SW 1271 (cell line): ENCODE data around the gene PPT1.
A peak's percentile ranks its signal among the peaks of the same experiment; 100 is the strongest.

Experiments
- DNase-seq, 2 experiments: peaks; one replicate each; lab custom pipeline; 2025; lab: John Stamatoyannopoulos, UW

Gene PPT1

DNA sequence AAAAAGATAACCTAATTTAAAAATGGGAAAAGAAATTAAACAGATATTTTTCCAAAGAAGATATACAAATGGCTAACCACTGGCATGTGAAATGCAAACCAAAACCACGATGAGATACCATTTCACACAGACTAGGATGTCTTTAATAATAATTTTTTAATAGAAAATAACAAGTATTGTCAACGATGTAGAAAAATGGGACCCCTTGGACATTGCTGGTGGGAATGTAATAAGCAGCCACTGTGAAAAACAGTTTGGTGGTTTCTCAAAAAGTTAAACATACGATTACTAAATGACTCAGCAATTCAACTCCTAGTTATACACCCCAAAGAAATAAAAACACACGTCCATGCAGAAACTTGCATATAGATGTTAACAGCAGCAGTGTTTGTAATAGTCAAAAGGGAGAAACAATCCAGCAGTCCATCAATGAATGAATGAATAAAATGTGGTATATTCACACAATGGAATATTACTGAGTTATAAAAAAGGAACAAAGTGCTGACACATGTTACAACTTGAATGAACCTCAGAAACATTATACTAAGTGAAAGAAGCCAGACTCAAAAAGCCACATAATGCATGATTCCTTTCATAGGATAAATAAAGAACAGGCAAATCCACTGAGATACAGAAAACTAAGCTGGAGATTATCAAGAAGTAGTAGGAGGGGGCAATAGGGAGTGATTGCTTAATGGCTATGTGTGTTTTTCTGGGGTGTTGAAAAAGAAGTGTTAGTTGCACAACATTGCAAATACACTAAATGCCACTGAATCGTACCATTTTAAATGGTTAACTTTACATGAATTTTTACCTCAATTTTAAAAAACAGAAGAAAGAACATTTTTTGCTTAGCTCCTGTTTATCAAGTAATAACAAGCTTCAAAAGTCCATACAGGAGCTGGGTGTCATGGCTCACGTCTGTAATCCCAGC, 4.1 kb downstream of the PPT1 start:
- no peak for DNase-seq

GRCh38 chr1:40092241-40092640, 4.8 kb downstream of the PPT1 start:
- no peak for DNase-seq

GRCh38 chr1:40090652-40091355, 6.2 kb downstream of the PPT1 start:
- no peak for DNase-seq

DNA sequence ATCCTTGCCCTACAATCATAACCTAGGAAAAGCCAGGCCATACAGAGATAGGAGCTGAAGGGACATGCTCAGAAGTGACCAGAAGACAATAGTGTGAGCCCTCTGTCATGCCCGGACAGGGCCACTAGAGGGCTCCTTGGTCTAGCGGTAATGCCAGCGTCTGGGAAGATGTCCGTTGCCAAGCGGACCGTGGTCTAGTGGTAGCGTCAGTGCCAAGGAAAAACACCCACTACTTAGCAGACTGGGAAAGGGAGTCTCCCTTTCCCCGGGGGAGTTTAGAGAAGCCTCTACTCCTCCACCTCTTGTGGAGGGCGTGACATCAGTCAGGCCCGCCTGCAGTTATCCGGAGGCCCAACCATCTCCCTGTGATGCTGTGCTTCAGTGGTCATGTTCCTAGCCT, 12.3 kb downstream of the PPT1 start:
- peak in 1 of 2 experiments; percentile 50 for DNase-seq

- DNase-seq = no peak
Observed at GRCh38 chr1:40081871-40082270, 15.2 kb downstream of the PPT1 start.

DNA sequence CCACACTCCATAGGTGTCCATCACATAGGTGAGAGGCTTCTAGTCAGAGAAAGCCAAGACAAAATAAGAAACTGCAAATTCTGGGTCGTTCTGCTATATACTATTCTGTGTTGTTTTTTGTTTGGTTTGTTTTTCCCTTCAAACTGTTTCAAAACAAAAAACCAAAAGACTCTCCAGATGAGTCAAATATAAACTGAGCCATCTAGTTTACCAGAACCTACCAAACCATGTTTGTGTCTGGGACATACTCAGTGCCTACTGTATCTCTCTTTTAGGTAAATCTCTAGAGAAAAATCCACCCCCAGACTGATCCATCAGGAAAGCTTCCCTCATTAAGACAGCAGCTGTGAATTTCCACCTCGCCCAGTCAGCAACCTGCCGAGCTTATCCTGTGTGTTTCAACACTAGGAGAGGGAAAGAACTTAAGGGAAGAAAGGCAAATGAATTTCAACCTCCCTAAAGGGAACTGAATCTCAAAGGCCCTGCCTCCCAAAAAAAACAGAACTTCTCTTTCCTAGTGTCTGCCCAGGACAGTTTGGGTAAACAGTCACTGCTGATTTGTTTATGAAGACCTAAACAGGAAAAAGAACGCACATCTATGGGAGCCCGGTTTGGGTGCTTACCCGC, 17.2 kb downstream of the PPT1 start:
- no peak for DNase-seq

DNA sequence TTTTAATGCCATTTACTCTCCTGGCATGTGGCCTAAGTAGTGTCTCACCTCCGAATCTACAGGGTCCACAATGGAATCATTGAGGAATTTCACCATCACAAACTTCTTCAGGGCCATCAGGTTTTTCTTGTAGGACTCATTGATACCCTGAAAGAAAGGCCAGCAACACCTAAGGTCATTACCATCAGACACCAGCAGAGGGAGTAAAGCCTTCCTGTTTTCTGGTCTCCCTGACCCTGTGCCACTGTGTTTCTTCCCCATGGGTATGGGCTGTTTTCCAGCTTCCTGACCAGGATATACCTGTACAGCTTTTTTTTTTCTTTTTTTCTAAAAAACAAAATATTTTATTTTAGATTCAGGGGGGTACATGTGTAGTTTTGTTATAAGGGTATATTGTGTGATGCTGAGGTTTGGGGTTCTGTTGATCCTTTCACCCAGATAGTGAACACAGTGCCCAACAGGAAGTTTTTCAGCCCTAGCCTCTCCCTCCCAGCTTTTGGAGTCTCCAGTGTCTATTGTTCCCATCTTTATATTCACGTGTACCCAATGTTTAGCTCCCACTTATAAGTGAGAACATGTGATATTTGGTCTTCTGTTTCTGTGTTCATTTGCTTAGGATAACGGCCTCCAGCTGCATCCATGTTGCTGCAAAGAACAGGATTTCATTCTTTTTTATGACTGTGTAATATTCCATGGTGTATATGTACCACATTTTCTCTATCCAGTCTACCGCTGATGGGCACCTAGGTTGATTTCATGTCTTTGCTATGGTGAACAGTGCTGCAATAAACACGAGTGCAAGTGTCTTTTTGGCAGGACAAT, 18.3 kb downstream of the PPT1 start:
- DNase-seq = peak; percentile 24 to 60

- no peak for DNase-seq
Observed at GRCh38 chr1:40076895-40077312, 20.1 kb downstream of the PPT1 start.

- no peak for DNase-seq
Observed at GRCh38 chr1:40075266-40075665, 21.8 kb downstream of the PPT1 start.

GRCh38 chr1:40073062-40073461, 24.0 kb downstream of the PPT1 start:
- no peak for DNase-seq

DNA sequence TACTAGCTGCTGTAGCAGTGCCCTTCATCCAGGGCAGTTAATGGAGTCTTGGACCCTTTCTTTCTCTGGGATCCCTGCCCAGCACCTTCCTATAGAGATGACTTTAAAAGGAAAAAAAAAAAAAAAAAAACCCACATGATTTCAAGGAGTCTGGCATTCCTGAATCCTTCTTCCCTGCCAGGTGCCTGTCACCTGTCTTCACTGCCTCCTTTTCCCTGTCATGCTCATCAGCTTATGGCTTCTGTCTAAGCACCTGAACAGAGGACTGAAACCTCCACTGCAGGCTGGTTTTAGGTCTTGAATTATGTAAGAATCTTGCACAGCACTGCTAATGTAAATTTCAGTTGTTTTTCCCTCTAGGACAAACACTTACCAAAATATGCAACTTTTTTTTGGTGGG, 24.9 kb downstream of the PPT1 start:
- no peak for DNase-seq

GRCh38 chr1:40067851-40068250, 29.2 kb downstream of the PPT1 start:
- DNase-seq = no peak

- DNase-seq = no peak
Observed at GRCh38 chr1:40067023-40067422, 30.0 kb downstream of the PPT1 start.

- DNase-seq = no peak
Observed at GRCh38 chr1:40064797-40065499, 32.1 kb downstream of the PPT1 start.

DNA sequence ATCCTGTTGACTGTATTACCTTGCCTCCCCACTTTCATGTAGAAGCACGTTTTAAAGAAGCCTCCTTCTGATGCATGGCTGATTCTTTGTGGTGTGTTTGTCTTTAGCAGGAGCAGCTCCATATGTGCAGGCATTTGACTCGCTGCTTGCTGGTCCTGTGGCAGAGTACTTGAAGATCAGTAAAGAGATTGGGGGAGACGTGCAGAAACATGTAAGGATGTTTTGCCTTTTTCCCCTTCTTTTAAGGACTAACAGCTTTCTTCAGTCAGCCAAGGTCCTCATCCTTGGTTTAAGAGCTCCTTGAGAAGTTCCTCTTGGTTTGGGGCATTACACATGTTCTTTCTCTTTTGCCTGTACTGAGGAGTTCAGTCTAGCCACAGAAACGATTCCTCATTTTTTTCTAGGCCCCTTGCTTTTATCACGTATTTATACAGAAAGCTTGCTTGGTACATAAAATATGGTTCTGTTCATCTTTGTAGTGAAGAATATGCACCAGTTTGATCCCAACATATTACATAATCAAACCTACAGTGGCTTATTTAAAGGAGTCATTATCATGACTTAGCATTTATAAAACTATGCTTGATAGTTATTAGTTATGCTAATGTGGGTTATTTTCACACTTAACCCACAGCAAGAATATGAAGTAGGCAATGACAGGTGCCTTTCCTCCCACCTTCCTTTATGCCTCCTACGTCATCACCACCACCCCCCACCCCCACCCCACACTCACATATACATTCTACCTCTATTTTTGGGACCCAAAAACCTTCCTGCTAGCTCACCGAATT, 36.9 kb downstream of the PPT1 start:
- no peak for DNase-seq

DNA sequence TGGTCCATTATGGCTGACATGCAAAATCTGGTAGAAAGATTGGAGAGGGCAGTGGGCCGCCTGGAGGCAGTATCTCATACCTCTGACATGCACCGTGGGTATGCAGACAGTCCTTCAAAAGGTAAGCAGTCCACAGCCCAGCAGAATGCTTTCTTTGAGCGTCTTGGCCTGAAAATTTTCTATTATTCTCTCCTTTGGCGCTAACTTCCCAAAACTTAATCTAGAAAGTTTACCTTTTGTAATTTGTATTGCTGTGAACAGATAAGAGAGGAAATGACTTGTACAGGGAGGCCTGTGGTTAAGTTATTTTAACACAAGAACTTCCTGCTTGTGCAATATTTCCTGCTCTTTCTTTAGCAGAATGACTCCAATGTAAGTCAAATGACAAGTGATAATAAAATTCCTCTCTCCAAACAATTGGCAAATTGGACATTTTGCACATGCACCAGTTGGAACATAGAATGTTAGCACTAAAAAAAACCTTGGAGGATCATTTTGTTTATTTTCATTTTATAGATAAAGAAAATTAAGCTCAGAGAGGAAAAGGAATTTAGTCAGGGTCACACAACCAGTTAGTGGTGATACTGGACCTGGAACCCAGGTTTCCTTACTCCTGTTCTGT, 37.6 kb downstream of the PPT1 start:
- DNase-seq = peak in 1 of 2 experiments; percentile 54

- no peak for DNase-seq
Observed at GRCh38 chr1:40058453-40059337, 38.4 kb downstream of the PPT1 start.

DNA sequence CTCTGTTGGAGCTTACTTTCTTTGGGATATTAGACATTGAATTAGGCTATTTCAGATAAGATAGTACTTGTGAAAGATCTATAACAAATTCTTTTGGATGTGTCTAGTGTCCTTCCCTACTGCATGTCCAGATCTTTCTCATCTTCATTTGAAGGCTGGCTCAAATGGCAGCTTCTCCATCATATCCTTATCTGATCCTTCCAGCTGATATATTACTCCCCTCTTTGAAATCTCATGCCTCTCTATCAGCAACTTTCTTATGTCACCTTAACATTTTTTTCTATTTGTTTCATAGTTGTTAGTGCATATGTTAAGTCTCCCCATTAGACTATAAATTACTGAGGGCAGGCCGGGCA, 39.0 kb downstream of the PPT1 start:
- DNase-seq = no peak
